ENCODE data around the gene ETNK2.

The ETNK2 gene

GRCh38 chr1:204104331-204105130, 47.3 kb downstream of the ETNK2 start:
- peak overlapping the region in 1 of 2 experiments; percentile 40 for H3K4ac ChIP-seq (ENCODE audit: low read depth in 1 of 2, low read length in 2 of 2)
- 74% methylated on average over 12 of the region's 14 CpGs for WGBS
- peak overlapping the region; percentile 13 to 67 for H3K18ac ChIP-seq (ENCODE audit: low read depth in 1 of 2, low read length in 2 of 2)
- peak; percentile 47 for DNase-seq
- peak overlapping the region; percentile 1 to 73 for H2BK12ac ChIP-seq (ENCODE audit: low read length in 2 of 2)
- no peak overlapping the region for H3K9ac ChIP-seq (ENCODE audit: low read length)
- H3K4me2 ChIP-seq (ENCODE audit: low read length, poor library complexity, severe bottlenecking) = no peak overlapping the region
- H3K14ac ChIP-seq (ENCODE audit: low read length in 2 of 2) = no peak overlapping the region
- H3K79me1 ChIP-seq (replicated peaks; ENCODE audit: low read length, poor library complexity, severe bottlenecking) = peaks cover 1% of the 10 kb centered on the region
- H2BK15ac ChIP-seq (ENCODE audit: low read depth, poor library complexity, severe bottlenecking) = peak overlapping the region; percentile 65
- peaks cover 13% of the 10 kb centered on the region for H3K4me1 ChIP-seq (ENCODE audit: control insufficient read depth, insufficient read depth, low read depth, low read length)
- H3K23ac ChIP-seq (ENCODE audit: low read length in 2 of 2) = peak overlapping the region in 1 of 2 experiments; percentile 26
- H2BK5ac ChIP-seq (ENCODE audit: low read depth, low read length, poor library complexity, severe bottlenecking) = no peak overlapping the region
- no peak overlapping the region for H3K27ac ChIP-seq (ENCODE audit: low read length, poor library complexity, severe bottlenecking)
- no peaks in the 10 kb centered on the region for H3K27me3 ChIP-seq (ENCODE audit: control insufficient read depth in 1 of 2, insufficient read depth in 1 of 2, low read length in 2 of 2)
- H3K9me3 ChIP-seq (ENCODE audit: control insufficient read depth, low read length) = no peaks in the 10 kb centered on the region
- H3K36me3 ChIP-seq (ENCODE audit: control insufficient read depth in 1 of 2, insufficient read depth in 2 of 2, low read depth in 1 of 2, low read length in 2 of 2) = no peaks in the 10 kb centered on the region
- peak overlapping the region; percentile 11 for H2BK120ac ChIP-seq (ENCODE audit: low read depth, low read length)
- H2AK5ac ChIP-seq (ENCODE audit: low read length, severe bottlenecking) = no peak overlapping the region
- no peak overlapping the region for H2AFZ ChIP-seq (ENCODE audit: low read depth, low read length)
- H4K91ac ChIP-seq (ENCODE audit: low read length) = peak overlapping the region; percentile 53
- peak overlapping the region; percentile 82 for H4K8ac ChIP-seq (ENCODE audit: low read length)
- no peak overlapping the region for H3K4me3 ChIP-seq (ENCODE audit: insufficient read depth in 1 of 2, low read depth in 1 of 2, low read length in 2 of 2)

DNA sequence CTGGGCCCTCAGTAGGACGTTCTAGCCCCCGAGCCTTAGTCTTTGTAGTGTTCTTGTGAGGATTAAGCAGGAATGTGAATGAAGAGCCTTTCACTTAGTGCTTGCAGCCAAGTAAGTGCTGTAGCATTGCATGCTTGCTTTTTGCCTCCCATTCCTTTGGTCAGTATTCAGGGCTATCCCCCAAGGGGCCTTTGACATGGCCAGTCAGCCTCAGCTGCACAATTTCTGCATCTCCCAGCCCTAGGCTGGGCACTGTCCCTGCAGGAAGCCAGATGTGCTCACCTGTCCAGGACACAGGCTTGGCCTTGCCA, 48.5 kb downstream of the ETNK2 start:
- no peaks in the 10 kb centered on the region for H3K9me3 ChIP-seq (ENCODE audit: control insufficient read depth, low read length)

GRCh38 chr1:204102739-204103430, 49.0 kb downstream of the ETNK2 start:
- WGBS = 48% methylated on average over 3 of the region's 3 CpGs
- Histone ChIP-seq H3K36me3 (ENCODE audit: control insufficient read depth in 1 of 2, insufficient read depth in 2 of 2, low read depth in 1 of 2, low read length in 2 of 2) (no peaks in the 10 kb centered on the region), H3K23ac (ENCODE audit: low read length in 2 of 2) (no peak overlapping the region), H4K91ac (ENCODE audit: low read length) (no peak overlapping the region), H2BK15ac (ENCODE audit: low read depth, poor library complexity, severe bottlenecking) (no peak overlapping the region), H3K27me3 (ENCODE audit: control insufficient read depth in 1 of 2, insufficient read depth in 1 of 2, low read length in 2 of 2) (no peaks in the 10 kb centered on the region), H3K4ac (ENCODE audit: low read depth in 1 of 2, low read length in 2 of 2) (no peak overlapping the region), H3K9ac (ENCODE audit: low read length) (no peak overlapping the region), H2AFZ (ENCODE audit: low read depth, low read length) (no peak overlapping the region), H3K4me2 (ENCODE audit: low read length, poor library complexity, severe bottlenecking) (no peak overlapping the region), H4K8ac (ENCODE audit: low read length) (no peak overlapping the region), H2BK12ac (ENCODE audit: low read length in 2 of 2) (peak overlapping the region in 1 of 2 experiments; percentile 47), H3K4me1 (ENCODE audit: control insufficient read depth, insufficient read depth, low read depth, low read length) (peaks cover 10% of the 10 kb centered on the region), H2BK5ac (ENCODE audit: low read depth, low read length, poor library complexity, severe bottlenecking) (no peak overlapping the region), H3K4me3 (ENCODE audit: insufficient read depth in 1 of 2, low read depth in 1 of 2, low read length in 2 of 2) (no peak overlapping the region), H3K18ac (ENCODE audit: low read depth in 1 of 2, low read length in 2 of 2) (peak overlapping the region in 1 of 2 experiments; percentile 61), H3K27ac (ENCODE audit: low read length, poor library complexity, severe bottlenecking) (no peak overlapping the region), H3K79me1 (replicated peaks; ENCODE audit: low read length, poor library complexity, severe bottlenecking) (no peaks in the 10 kb centered on the region), H2BK120ac (ENCODE audit: low read depth, low read length) (no peak overlapping the region), H3K9me3 (ENCODE audit: control insufficient read depth, low read length) (no peaks in the 10 kb centered on the region), H2AK5ac (ENCODE audit: low read length, severe bottlenecking) (no peak overlapping the region), H3K14ac (ENCODE audit: low read length in 2 of 2) (no peak overlapping the region)
- DNase-seq = peak; percentile 22

More for the DNA sequence above, 48.5 kb downstream of the ETNK2 start:
- Histone ChIP-seq H3K23ac (ENCODE audit: low read length in 2 of 2) (peak overlapping the region in 1 of 2 experiments; percentile 54), H3K79me1 (replicated peaks; ENCODE audit: low read length, poor library complexity, severe bottlenecking) (no peaks in the 10 kb centered on the region), H2BK5ac (ENCODE audit: low read depth, low read length, poor library complexity, severe bottlenecking) (no peak overlapping the region), H2BK12ac (ENCODE audit: low read length in 2 of 2) (peak overlapping the region in 1 of 2 experiments; percentile 47), H4K8ac (ENCODE audit: low read length) (no peak overlapping the region), H3K36me3 (ENCODE audit: control insufficient read depth in 1 of 2, insufficient read depth in 2 of 2, low read depth in 1 of 2, low read length in 2 of 2) (no peaks in the 10 kb centered on the region), H2AFZ (ENCODE audit: low read depth, low read length) (no peak overlapping the region), H3K27me3 (ENCODE audit: control insufficient read depth in 1 of 2, insufficient read depth in 1 of 2, low read length in 2 of 2) (no peaks in the 10 kb centered on the region), H2BK15ac (ENCODE audit: low read depth, poor library complexity, severe bottlenecking) (no peak overlapping the region), H2AK5ac (ENCODE audit: low read length, severe bottlenecking) (no peak overlapping the region), H3K4me1 (ENCODE audit: control insufficient read depth, insufficient read depth, low read depth, low read length) (peaks cover 11% of the 10 kb centered on the region), H3K4ac (ENCODE audit: low read depth in 1 of 2, low read length in 2 of 2) (no peak overlapping the region), H2BK120ac (ENCODE audit: low read depth, low read length) (no peak overlapping the region), H3K9ac (ENCODE audit: low read length) (no peak overlapping the region), H4K91ac (ENCODE audit: low read length) (no peak overlapping the region), H3K4me3 (ENCODE audit: insufficient read depth in 1 of 2, low read depth in 1 of 2, low read length in 2 of 2) (no peak overlapping the region), H3K14ac (ENCODE audit: low read length in 2 of 2) (peak overlapping the region in 1 of 2 experiments; percentile 79), H3K18ac (ENCODE audit: low read depth in 1 of 2, low read length in 2 of 2) (peak overlapping the region in 1 of 2 experiments; percentile 61), H3K27ac (ENCODE audit: low read length, poor library complexity, severe bottlenecking) (no peak overlapping the region), H3K4me2 (ENCODE audit: low read length, poor library complexity, severe bottlenecking) (no peak overlapping the region)
- 72% methylated on average over 2 of the region's 2 CpGs for WGBS
- DNase-seq = peak; percentile 31

- Histone ChIP-seq H2AFZ (ENCODE audit: low read depth, low read length) (no peak overlapping the region), H3K79me1 (replicated peaks; ENCODE audit: low read length, poor library complexity, severe bottlenecking) (no peaks in the 10 kb centered on the region), H3K9ac (ENCODE audit: low read length) (no peak overlapping the region), H3K9me3 (ENCODE audit: control insufficient read depth, low read length) (no peaks in the 10 kb centered on the region), H3K36me3 (ENCODE audit: control insufficient read depth in 1 of 2, insufficient read depth in 2 of 2, low read depth in 1 of 2, low read length in 2 of 2) (no peaks in the 10 kb centered on the region), H3K4me3 (ENCODE audit: insufficient read depth in 1 of 2, low read depth in 1 of 2, low read length in 2 of 2) (no peak overlapping the region), H2BK15ac (ENCODE audit: low read depth, poor library complexity, severe bottlenecking) (no peak overlapping the region), H3K4me2 (ENCODE audit: low read length, poor library complexity, severe bottlenecking) (no peak overlapping the region), H3K27me3 (ENCODE audit: control insufficient read depth in 1 of 2, insufficient read depth in 1 of 2, low read length in 2 of 2) (no peaks in the 10 kb centered on the region), H3K4ac (ENCODE audit: low read depth in 1 of 2, low read length in 2 of 2) (no peak overlapping the region), H3K14ac (ENCODE audit: low read length in 2 of 2) (no peak overlapping the region), H3K4me1 (ENCODE audit: control insufficient read depth, insufficient read depth, low read depth, low read length) (peaks cover 10% of the 10 kb centered on the region), H2AK5ac (ENCODE audit: low read length, severe bottlenecking) (no peak overlapping the region), H4K91ac (ENCODE audit: low read length) (no peak overlapping the region), H4K8ac (ENCODE audit: low read length) (no peak overlapping the region), H3K23ac (ENCODE audit: low read length in 2 of 2) (no peak overlapping the region), H3K27ac (ENCODE audit: low read length, poor library complexity, severe bottlenecking) (no peak overlapping the region), H2BK5ac (ENCODE audit: low read depth, low read length, poor library complexity, severe bottlenecking) (no peak overlapping the region), H3K18ac (ENCODE audit: low read depth in 1 of 2, low read length in 2 of 2) (no peak overlapping the region), H2BK120ac (ENCODE audit: low read depth, low read length) (no peak overlapping the region), H2BK12ac (ENCODE audit: low read length in 2 of 2) (no peak overlapping the region)
- no peak for DNase-seq
- WGBS = 69% methylated on average over 12 of the region's 13 CpGs
Measured at GRCh38 chr1:204102029-204102611, 49.7 kb downstream of the ETNK2 start.
